ENCODE measurements around the gene PTCRA. TPM values are rescaled to one million over a fixed set of nuclear protein-coding genes. Genes with fewer than 3 reads are reported as not detected.
"Not testable (repeated sequence)": the region's sequence is repeated elsewhere in the genome, so short reads cannot be mapped to it uniquely, and the experiment has no call there.

PTCRA gene
- polyA plus RNA-seq, 4 donors, result 0.06 TPM; not detected in 3

DNA sequence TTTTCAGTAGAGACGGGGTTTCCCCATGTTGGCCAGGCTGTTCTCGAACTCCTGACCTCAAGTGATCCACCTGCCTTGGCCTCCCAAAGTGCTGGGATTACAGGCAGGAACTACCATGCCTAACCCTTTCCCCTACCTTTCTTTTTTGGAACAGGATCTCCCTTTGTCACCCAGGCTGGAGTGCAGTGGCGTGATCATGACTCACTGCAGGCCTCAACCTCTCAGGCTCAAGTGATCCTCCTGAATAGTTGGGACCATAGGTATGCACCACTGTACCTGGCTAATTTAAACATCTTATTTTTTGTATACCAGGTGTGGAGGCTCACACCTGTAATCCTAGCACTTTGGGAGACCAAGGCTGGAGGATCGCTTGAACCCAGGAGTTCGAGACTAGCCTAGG is 25.5 kb downstream of the PTCRA start:
- H3K27ac ChIP-seq (ENCODE audit: low read depth in 1 of 3, low read length in 2 of 3); FAIRE-seq: not testable (repeated sequence)
- 96 to 97% (median 97%) methylated on average over 5 of the region's 5 CpGs for WGBS, 3 donors

GRCh38 chr6:42942444-42942843 is 26.6 kb downstream of the PTCRA start:
- 84 to 90% (median 84%) methylated on average over 7 of the region's 7 CpGs for WGBS, 3 donors

More for the DNA sequence above, 25.5 kb downstream of the PTCRA start:
- H3K36me3 ChIP-seq (ENCODE audit: control insufficient read depth in 3 of 3, insufficient read depth in 2 of 3, low read depth in 1 of 3, low read length in 3 of 3), result peaks cover 2 to 74% (median 7%) of the 10 kb centered on the region in 3 donors
- not testable (repeated sequence) for DNase-seq; H3K27me3 ChIP-seq (ENCODE audit: control insufficient read depth in 3 of 3, insufficient read depth in 3 of 3, low read length in 3 of 3); H3K4me3 ChIP-seq (ENCODE audit: low read depth in 1 of 3, low read length in 3 of 3); H3K9me3 ChIP-seq (ENCODE audit: control insufficient read depth in 2 of 2, insufficient read depth in 1 of 2, low read depth in 1 of 2, low read length in 1 of 2)
- H3K4me1 ChIP-seq (ENCODE audit: control insufficient read depth in 3 of 3, insufficient read depth in 2 of 3, low read depth in 1 of 3, low read length in 2 of 3), result peaks cover 0 to 10% (median 0%) of the 10 kb centered on the region in 3 donors

GRCh38 chr6:42947950-42948349 is 32.1 kb downstream of the PTCRA start:
- Histone ChIP-seq H3K9me3 (ENCODE audit: control insufficient read depth in 2 of 2, insufficient read depth in 1 of 2, low read depth in 1 of 2, low read length in 1 of 2) (no peaks in the 10 kb centered on the region), H3K27ac (ENCODE audit: low read depth in 1 of 3, low read length in 2 of 3) (no peak overlapping the region), H3K4me1 (ENCODE audit: control insufficient read depth in 3 of 3, insufficient read depth in 2 of 3, low read depth in 1 of 3, low read length in 2 of 3) (no peaks in the 10 kb centered on the region), H3K36me3 (ENCODE audit: control insufficient read depth in 3 of 3, insufficient read depth in 2 of 3, low read depth in 1 of 3, low read length in 3 of 3) (peaks cover 0 to 12% (median 2%) of the 10 kb centered on the region in 3 donors), H3K4me3 (ENCODE audit: low read depth in 1 of 3, low read length in 3 of 3) (no peak overlapping the region), H3K27me3 (ENCODE audit: control insufficient read depth in 3 of 3, insufficient read depth in 3 of 3, low read length in 3 of 3) (no peaks in the 10 kb centered on the region)
- DNase-seq (no peak), FAIRE-seq (no peak)

More at GRCh38 chr6:42942444-42942843, 26.6 kb downstream of the PTCRA start:
- FAIRE-seq (no peak), DNase-seq (no peak)
- Histone ChIP-seq H3K4me3 (ENCODE audit: low read depth in 1 of 3, low read length in 3 of 3) (no peak overlapping the region), H3K36me3 (ENCODE audit: control insufficient read depth in 3 of 3, insufficient read depth in 2 of 3, low read depth in 1 of 3, low read length in 3 of 3) (peaks cover 0 to 64% (median 7%) of the 10 kb centered on the region in 3 donors), H3K27me3 (ENCODE audit: control insufficient read depth in 3 of 3, insufficient read depth in 3 of 3, low read length in 3 of 3) (no peaks in the 10 kb centered on the region), H3K27ac (ENCODE audit: low read depth in 1 of 3, low read length in 2 of 3) (no peak overlapping the region), H3K9me3 (ENCODE audit: control insufficient read depth in 2 of 2, insufficient read depth in 1 of 2, low read depth in 1 of 2, low read length in 1 of 2) (no peaks in the 10 kb centered on the region), H3K4me1 (ENCODE audit: control insufficient read depth in 3 of 3, insufficient read depth in 2 of 3, low read depth in 1 of 3, low read length in 2 of 3) (peaks cover 0 to 10% (median 0%) of the 10 kb centered on the region in 3 donors)

- no peak for DNase-seq
- H3K27ac ChIP-seq (ENCODE audit: low read depth in 1 of 3, low read length in 2 of 3), result no peak overlapping the region
- no peaks in the 10 kb centered on the region for H3K27me3 ChIP-seq (ENCODE audit: control insufficient read depth in 3 of 3, insufficient read depth in 3 of 3, low read length in 3 of 3)
- WGBS, 3 donors, result 92 to 99% (median 95%) methylated on average over 4 of the region's 4 CpGs
- H3K9me3 ChIP-seq (ENCODE audit: control insufficient read depth in 2 of 2, insufficient read depth in 1 of 2, low read depth in 1 of 2, low read length in 1 of 2), result no peaks in the 10 kb centered on the region
- H3K4me3 ChIP-seq (ENCODE audit: low read depth in 1 of 3, low read length in 3 of 3), result no peak overlapping the region
- no peaks in the 10 kb centered on the region for H3K36me3 ChIP-seq (ENCODE audit: control insufficient read depth in 3 of 3, insufficient read depth in 2 of 3, low read depth in 1 of 3, low read length in 3 of 3)
- no peak for FAIRE-seq
- H3K4me1 ChIP-seq (ENCODE audit: control insufficient read depth in 3 of 3, insufficient read depth in 2 of 3, low read depth in 1 of 3, low read length in 2 of 3), result no peaks in the 10 kb centered on the region
Measured at GRCh38 chr6:42952389-42952788, 36.5 kb downstream of the PTCRA start.

- not testable (repeated sequence) for FAIRE-seq; H3K27ac ChIP-seq (ENCODE audit: low read depth in 1 of 3, low read length in 2 of 3)
- 79 to 95% (median 86%) methylated on average over 4 of the region's 4 CpGs for WGBS, 3 donors
Measured at GRCh38 chr6:42954405-42954804, 38.6 kb downstream of the PTCRA start.

DNA sequence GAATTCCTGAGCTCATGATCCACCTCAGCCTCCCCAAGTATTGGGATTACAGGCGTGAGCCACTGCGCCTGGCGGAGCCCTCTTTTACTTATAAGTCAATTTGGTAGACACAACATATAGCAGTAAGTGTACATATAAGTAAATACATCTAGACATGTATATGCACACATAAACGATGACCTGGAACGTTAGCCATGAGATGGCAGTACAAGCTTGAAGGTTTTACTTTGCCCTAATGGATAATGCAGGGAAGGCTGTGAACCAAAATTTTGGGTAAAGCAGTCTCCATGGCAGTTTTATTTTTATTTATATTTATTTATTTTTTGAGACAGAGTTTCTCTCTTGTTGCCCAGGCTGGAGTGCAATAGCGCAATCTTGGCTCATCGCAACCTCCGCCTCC is 42.3 kb downstream of the PTCRA start:
- 79 to 85% (median 80%) methylated on average over 8 of the region's 8 CpGs for WGBS, 3 donors
- DNase-seq (no peak), FAIRE-seq (no peak)
- Histone ChIP-seq H3K27ac (ENCODE audit: low read depth in 1 of 3, low read length in 2 of 3) (no peak overlapping the region), H3K9me3 (ENCODE audit: control insufficient read depth in 2 of 2, insufficient read depth in 1 of 2, low read depth in 1 of 2, low read length in 1 of 2) (no peaks in the 10 kb centered on the region), H3K36me3 (ENCODE audit: control insufficient read depth in 3 of 3, insufficient read depth in 2 of 3, low read depth in 1 of 3, low read length in 3 of 3) (peaks cover 0 to 15% (median 0%) of the 10 kb centered on the region in 3 donors), H3K27me3 (ENCODE audit: control insufficient read depth in 3 of 3, insufficient read depth in 3 of 3, low read length in 3 of 3) (peaks cover 0 to 3% (median 0%) of the 10 kb centered on the region in 3 donors), H3K4me1 (ENCODE audit: control insufficient read depth in 3 of 3, insufficient read depth in 2 of 3, low read depth in 1 of 3, low read length in 2 of 3) (peaks cover 0 to 11% (median 0%) of the 10 kb centered on the region in 3 donors), H3K4me3 (ENCODE audit: low read depth in 1 of 3, low read length in 3 of 3) (no peak overlapping the region)

More at GRCh38 chr6:42954405-42954804, 38.6 kb downstream of the PTCRA start:
- H3K9me3 ChIP-seq (ENCODE audit: control insufficient read depth in 2 of 2, insufficient read depth in 1 of 2, low read depth in 1 of 2, low read length in 1 of 2); DNase-seq; H3K27me3 ChIP-seq (ENCODE audit: control insufficient read depth in 3 of 3, insufficient read depth in 3 of 3, low read length in 3 of 3); H3K4me1 ChIP-seq (ENCODE audit: control insufficient read depth in 3 of 3, insufficient read depth in 2 of 3, low read depth in 1 of 3, low read length in 2 of 3); H3K4me3 ChIP-seq (ENCODE audit: low read depth in 1 of 3, low read length in 3 of 3); H3K36me3 ChIP-seq (ENCODE audit: control insufficient read depth in 3 of 3, insufficient read depth in 2 of 3, low read depth in 1 of 3, low read length in 3 of 3): not testable (repeated sequence)

GRCh38 chr6:42959917-42960242 is 44.0 kb downstream of the PTCRA start:
- Histone ChIP-seq H3K9me3 (ENCODE audit: control insufficient read depth in 2 of 2, insufficient read depth in 1 of 2, low read depth in 1 of 2, low read length in 1 of 2) (no peaks in the 10 kb centered on the region), H3K4me3 (ENCODE audit: low read depth in 1 of 3, low read length in 3 of 3) (peak overlapping the region in 2 of 3 donors; percentile 43 to 57), H3K27ac (ENCODE audit: low read depth in 1 of 3, low read length in 2 of 3) (no peak overlapping the region), H3K4me1 (ENCODE audit: control insufficient read depth in 3 of 3, insufficient read depth in 2 of 3, low read depth in 1 of 3, low read length in 2 of 3) (peaks cover 0 to 11% (median 0%) of the 10 kb centered on the region in 3 donors), H3K27me3 (ENCODE audit: control insufficient read depth in 3 of 3, insufficient read depth in 3 of 3, low read length in 3 of 3) (peaks cover 0 to 3% (median 0%) of the 10 kb centered on the region in 3 donors), H3K36me3 (ENCODE audit: control insufficient read depth in 3 of 3, insufficient read depth in 2 of 3, low read depth in 1 of 3, low read length in 3 of 3) (peaks cover 2 to 32% (median 7%) of the 10 kb centered on the region in 3 donors)
- FAIRE-seq (no peak), DNase-seq (no peak)
- WGBS, 3 donors, result 14 to 34% (median 24%) methylated on average over 13 of the region's 13 CpGs

GRCh38 chr6:42960243-42961019 is 44.6 kb downstream of the PTCRA start, which contains the start of gene GNMT:
Gene GNMT, plus strand, starts transcription at chr6:42960754. Its CDS starts 14 bp downstream, at chr6:42960768.
- Histone ChIP-seq H3K9me3 (ENCODE audit: control insufficient read depth in 2 of 2, insufficient read depth in 1 of 2, low read depth in 1 of 2, low read length in 1 of 2) (no peaks in the 10 kb centered on the region), H3K27me3 (ENCODE audit: control insufficient read depth in 3 of 3, insufficient read depth in 3 of 3, low read length in 3 of 3) (peaks cover 0 to 3% (median 0%) of the 10 kb centered on the region in 3 donors), H3K4me3 (ENCODE audit: low read depth in 1 of 3, low read length in 3 of 3) (peak within 1 kb of the TSS in 2 of 3 donors; percentile 43 to 57), H3K27ac (ENCODE audit: low read depth in 1 of 3, low read length in 2 of 3) (no peak within 1 kb of the TSS), H3K36me3 (ENCODE audit: control insufficient read depth in 3 of 3, insufficient read depth in 2 of 3, low read depth in 1 of 3, low read length in 3 of 3) (peaks cover 5 to 37% (median 7%) of the 10 kb centered on the region in 3 donors), H3K4me1 (ENCODE audit: control insufficient read depth in 3 of 3, insufficient read depth in 2 of 3, low read depth in 1 of 3, low read length in 2 of 3) (peaks cover 0 to 11% (median 0%) of the 10 kb centered on the region in 3 donors)
- DNase-seq, result peak; percentile 82 to 84
- FAIRE-seq, result no peak
- WGBS, 3 donors, result 1 to 4% (median 3%) methylated on average over 56 to 62 of the region's 62 CpGs
